GM12878 (cell line): ENCODE data around the gene PLPP3. TPM values are rescaled to one million over a fixed set of nuclear protein-coding genes. Genes with fewer than 3 reads are reported as not detected.

Experiments
- ATAC-seq: fragments of 200-7000 bp; cut with Tn5 transposase; 3 replicates; pipeline ENCODE4 v1.9.1; 2020; ENCODE audit warnings: mild to moderate bottlenecking, moderate library complexity
- BruUV-seq: library from RNA; stranded (reverse); fragments of 400-500 nt; replicated peaks from 2 replicates; lab custom pipeline; 2021; lab: Mats Ljungman, UMichigan
- CTCF ChIA-PET: fragments of 300-600 bp; sonication (Branson Sonifier 250); formaldehyde crosslinking; extraction: SDS; loops from one replicate; lab custom pipeline; 2021; ENCODE audit warnings: inconsistent platforms; lab: Yijun Ruan, JAX
- POLR2A ChIA-PET: fragments of 350-600 bp; formaldehyde crosslinking; extraction: SDS; loops from one replicate; lab custom pipeline; 2021; ENCODE audit warnings: inconsistent platforms; lab: Charles Lee
- RAD21 ChIA-PET: fragments of 300-600 bp; sonication (Branson Sonifier 250); formaldehyde crosslinking; loops from one replicate; lab custom pipeline; 2023; ENCODE audit warnings: antibody characterized with exemption; ENCODE audit not compliant: unreplicated experiment; lab: Charles Lee
- SMC1A ChIA-PET: fragments of 300-600 bp; sonication (Branson Sonifier 250); formaldehyde crosslinking; loops from one replicate; lab custom pipeline; 2023; ENCODE audit not compliant: unreplicated experiment, uncharacterized antibody; lab: Charles Lee
- DNase-seq: peaks from one replicate; pipeline ENCODE4 v3.0.0-alpha.2; 2011; ENCODE audit warnings: low read depth, low spot score
- FAIRE-seq: peaks from 3 replicates; lab custom pipeline; 2011; peaks lifted over from hg19 to GRCh38; lab: Jason Lieb, UNC
- H2AFZ ChIP-seq: 2 replicates; pipeline ENCODE4 v1.6.0; 2011; ENCODE audit warnings: low read depth, low read length, control low read depth; ENCODE audit not compliant: control insufficient read depth
- H3K27ac ChIP-seq: 2 replicates; pipeline ENCODE4 v1.5.1; 2011; ENCODE audit warnings: control low read depth; ENCODE audit not compliant: control insufficient read depth, insufficient read depth
- H3K27me3 ChIP-seq, 2 experiments: replicated peaks in 1 of 2; 2 replicates each; pipeline versions ENCODE4 v1.6.0 to v1.6.1; 2011; ENCODE audit warnings: low read length in 1 of 2; ENCODE audit not compliant: control insufficient read depth in 2 of 2, insufficient read depth in 2 of 2
- H3K36me3 ChIP-seq, 2 experiments: 2 replicates each; pipeline ENCODE4 v1.5.1; 2011; ENCODE audit warnings: low read length in 1 of 2; ENCODE audit not compliant: control insufficient read depth in 2 of 2, insufficient read depth in 2 of 2
- H3K4me1 ChIP-seq: 2 replicates; pipeline ENCODE4 v1.6.1; 2011; ENCODE audit warnings: mild to moderate bottlenecking, low read length, moderate library complexity, mixed read lengths; ENCODE audit not compliant: control insufficient read depth, insufficient read depth
- H3K4me2 ChIP-seq: 2 replicates; pipeline ENCODE4 v1.6.0; 2011; ENCODE audit warnings: control low read depth; ENCODE audit not compliant: control insufficient read depth, insufficient read depth
- H3K4me3 ChIP-seq: fragments of 200-600 bp; sonication (generic); 2 replicates; pipeline ENCODE4 v1.5.1; 2016
- H3K79me2 ChIP-seq: 2 replicates; pipeline ENCODE4 v1.6.0; 2011; ENCODE audit warnings: low read length; ENCODE audit not compliant: control insufficient read depth, insufficient read depth
- H3K9ac ChIP-seq: 2 replicates; pipeline ENCODE4 v1.8.0; 2011; ENCODE audit warnings: low read length, control low read depth, mixed read lengths; ENCODE audit not compliant: control insufficient read depth, insufficient read depth
- H3K9me3 ChIP-seq: replicated peaks from 3 replicates; pipeline ENCODE4 v1.5.1; 2011; ENCODE audit warnings: mild to moderate bottlenecking, low read length; ENCODE audit not compliant: control insufficient read depth, insufficient read depth
- H4K20me1 ChIP-seq: 2 replicates; pipeline ENCODE4 v1.6.0; 2011; ENCODE audit not compliant: control insufficient read depth, insufficient read depth
- ASH2L ChIP-seq: fragments of 300-600, 200-600 bp; sonication (generic); IDR thresholded peaks from 2 replicates; pipeline ENCODE4 v1.6.1; 2017; ENCODE audit warnings: low read depth, mild to moderate bottlenecking, borderline replicate concordance
- CEBPB ChIP-seq, 2 experiments: fragments of 150-350 bp in 1 of 2; IDR thresholded peaks; 2 replicates each; pipeline ENCODE4 v1.6.1; 2012 to 2014; ENCODE audit warnings: low read depth in 2 of 2, low read length in 2 of 2, borderline replicate concordance in 1 of 2, inconsistent platforms in 1 of 2
- EP300 ChIP-seq, 2 experiments: fragments of 150-350 bp in 1 of 2; IDR thresholded peaks; 2 replicates each; pipeline ENCODE4 v1.6.1; 2011 to 2012; ENCODE audit warnings: low read depth in 2 of 2, low read length in 2 of 2, borderline replicate concordance in 1 of 2, improper control_type of control experiment in 1 of 2, inconsistent platforms in 1 of 2; ENCODE audit not compliant: control insufficient read depth in 1 of 2
- ETV6 ChIP-seq, 2 experiments: fragments of 450-650 bp in 1 of 2; IDR thresholded peaks in 1 of 2; conservative IDR thresholded peaks in 1 of 2; 2 replicates each; pipeline ENCODE4 v1.6.1; 2014; ENCODE audit warnings: antibody characterized with exemption in 1 of 2, borderline replicate concordance in 1 of 2, low read depth in 1 of 2, mild to moderate bottlenecking in 1 of 2, moderate library complexity in 1 of 2
- EZH2 ChIP-seq: IDR thresholded peaks from 2 replicates; pipeline ENCODE4 v1.6.1; 2012; ENCODE audit warnings: low read depth, mild to moderate bottlenecking, control low read depth, inconsistent platforms, low read length, borderline replicate concordance; ENCODE audit not compliant: control insufficient read depth
- FOXK2 ChIP-seq: fragments of 450-650 bp; IDR thresholded peaks from 2 replicates; pipeline ENCODE4 v1.6.1; 2017; ENCODE audit warnings: mild to moderate bottlenecking, moderate library complexity
- MTA3 ChIP-seq: IDR thresholded peaks from 2 replicates; pipeline ENCODE4 v1.6.1; 2012; ENCODE audit warnings: low read length, inconsistent platforms, borderline replicate concordance
- NR2F1 ChIP-seq: fragments of 450-650 bp; conservative IDR thresholded peaks from 2 replicates; pipeline ENCODE4 v1.6.1; 2017; ENCODE audit warnings: mild to moderate bottlenecking
- POLR2AphosphoS2 ChIP-seq: IDR thresholded peaks from 2 replicates; pipeline ENCODE4 v1.6.1; 2011; ENCODE audit warnings: low read depth, mild to moderate bottlenecking, low read length, improper control_type of control experiment, moderate library complexity
- RCOR1 ChIP-seq: conservative IDR thresholded peaks from 2 replicates; pipeline ENCODE4 v1.6.1; 2012; ENCODE audit warnings: low read depth, low read length, improper control_type of control experiment
- YBX1 ChIP-seq: fragments of 450-650 bp; IDR thresholded peaks from 2 replicates; pipeline ENCODE4 v1.6.1; 2016; ENCODE audit warnings: antibody characterized with exemption
- ZBED1 ChIP-seq: IDR thresholded peaks from 2 replicates; pipeline ENCODE4 v1.6.1; 2016; ENCODE audit warnings: borderline replicate concordance
- ZNF592 ChIP-seq: fragments of 450-650 bp; IDR thresholded peaks from 2 replicates; pipeline ENCODE4 v1.6.1; 2017; ENCODE audit warnings: mild to moderate bottlenecking, moderate library complexity
- ZNF622 ChIP-seq: fragments of 450-650 bp; IDR thresholded peaks from 2 replicates; pipeline ENCODE4 v1.6.1; 2017; ENCODE audit warnings: mild to moderate bottlenecking, inconsistent platforms
- WGBS: methylation state at CpG from one replicate; pipeline ENCODE4 v1.1.6; 2016; ENCODE audit warnings: low lambda C conversion rate; ENCODE audit not compliant: insufficient replicate concordance, insufficient coverage; ENCODE audit errors: missing lambda C conversion rate; 5-methylcytosine and 5-hydroxymethylcytosine counted together
- in situ Hi-C: fragments of 300-500 bp; cut with MboI; formaldehyde crosslinking; loops from 9 replicates; pipeline ENCODE4 v1.14.3; 2018; ENCODE audit warnings: mixed read lengths
- intact Hi-C: fragments of 100-400 bp; cut with micrococcal nuclease; formaldehyde crosslinking; loops from one replicate; pipeline ENCODE4 v1.14.2; 2022; ENCODE audit not compliant: unreplicated experiment
- polyA plus RNA-seq, 11 experiments: library from polyadenylated mRNA; depleted of rRNA in 4 of 11; unstranded in 6 of 11; stranded (reverse) in 5 of 11; fragments of >200 nt; fragmentation: Nextera tagmentation in 4 of 11; fragmentation: Illumina TruSeq in 1 of 11; extraction: Ambion mirVana in 4 of 11; extraction: Trizol in 1 of 11; gene quantifications; 1 replicate in 1 of 11; 2 replicates in 10 of 11; pipeline versions ENCODE4 v1.2.1 to v1.2.3, GENCODE V29; 2011 to 2016; ENCODE audit warnings: inconsistent platforms in 2 of 11, missing spikeins in 2 of 11, low read depth in 1 of 11
- total RNA-seq, 4 experiments: library from RNA; depleted of rRNA in 3 of 4; stranded (reverse); fragments of >200 nt in 3 of 4; fragmentation: Illumina TruSeq in 1 of 4; extraction: Trizol in 1 of 4; gene quantifications; 2 replicates each; pipeline versions ENCODE4 v1.2.1 to v1.2.3, GENCODE V29; 2013 to 2021
- TF ChIP-seq, protein P1 (sequence below): fragments of 450-650 bp; conservative IDR thresholded peaks from 2 replicates; pipeline ENCODE4 v1.6.1; 2017; ENCODE audit warnings: mild to moderate bottlenecking, moderate library complexity

PLPP3 gene
- total and polyA plus RNA-seq, 10 of the 15 experiments (the other 5 are each of a cell fraction or from before 2014, with no cell fraction given), result 6.4 to 26.8 (median 9.5) TPM

DNA sequence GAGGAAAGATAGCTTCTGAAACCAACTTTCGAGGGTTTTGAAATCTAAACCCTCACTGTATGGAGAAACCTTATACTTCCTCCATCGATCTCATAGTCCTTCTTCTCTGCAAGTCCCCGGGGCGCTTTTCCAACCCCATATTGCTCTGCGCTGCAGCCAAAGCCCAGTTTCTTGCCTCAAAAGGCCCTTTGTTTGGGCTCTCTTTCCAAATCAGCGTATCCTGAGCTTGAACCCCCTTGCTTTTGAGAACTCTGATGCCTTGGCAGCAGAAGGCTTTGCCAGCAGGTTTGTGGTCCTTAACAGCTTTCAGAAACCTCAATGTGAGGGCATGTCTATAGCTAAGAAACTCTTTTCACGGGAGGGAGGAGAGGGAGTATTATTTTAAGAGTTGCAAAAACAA lies 21.6 kb downstream of the PLPP3 start:
- in situ Hi-C loops, result no loop called here
- H2AFZ ChIP-seq, result no peak overlapping the region
- TF ChIP-seq ZBED1, result no peak
- TF ChIP-seq, protein P1, sequence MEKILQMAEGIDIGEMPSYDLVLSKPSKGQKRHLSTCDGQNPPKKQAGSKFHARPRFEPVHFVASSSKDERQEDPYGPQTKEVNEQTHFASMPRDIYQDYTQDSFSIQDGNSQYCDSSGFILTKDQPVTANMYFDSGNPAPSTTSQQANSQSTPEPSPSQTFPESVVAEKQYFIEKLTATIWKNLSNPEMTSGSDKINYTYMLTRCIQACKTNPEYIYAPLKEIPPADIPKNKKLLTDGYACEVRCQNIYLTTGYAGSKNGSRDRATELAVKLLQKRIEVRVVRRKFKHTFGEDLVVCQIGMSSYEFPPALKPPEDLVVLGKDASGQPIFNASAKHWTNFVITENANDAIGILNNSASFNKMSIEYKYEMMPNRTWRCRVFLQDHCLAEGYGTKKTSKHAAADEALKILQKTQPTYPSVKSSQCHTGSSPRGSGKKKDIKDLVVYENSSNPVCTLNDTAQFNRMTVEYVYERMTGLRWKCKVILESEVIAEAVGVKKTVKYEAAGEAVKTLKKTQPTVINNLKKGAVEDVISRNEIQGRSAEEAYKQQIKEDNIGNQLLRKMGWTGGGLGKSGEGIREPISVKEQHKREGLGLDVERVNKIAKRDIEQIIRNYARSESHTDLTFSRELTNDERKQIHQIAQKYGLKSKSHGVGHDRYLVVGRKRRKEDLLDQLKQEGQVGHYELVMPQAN, result no peak
- no peak for TF ChIP-seq POLR2AphosphoS2
- no peak for TF ChIP-seq CEBPB (IDR thresholded peaks at IDR 0.05; ENCODE audit: borderline replicate concordance in 1 of 2, low read depth in 2 of 2, low read length in 2 of 2)
- TF ChIP-seq EP300 (IDR thresholded peaks at IDR 0.05; ENCODE audit: borderline replicate concordance in 1 of 2, control insufficient read depth in 1 of 2, low read depth in 2 of 2, low read length in 2 of 2), result no peak
- no peak for TF ChIP-seq YBX1
- no peak for TF ChIP-seq ETV6 (conservative IDR thresholded peaks at IDR 0.05 in 1 of 2, IDR thresholded peaks at IDR 0.05 in 1 of 2; ENCODE audit: borderline replicate concordance in 1 of 2, low read depth in 1 of 2)
- no peak for TF ChIP-seq NR2F1
- no peak for TF ChIP-seq FOXK2
- no peak for TF ChIP-seq MTA3
- TF ChIP-seq ZNF622, result no peak
- TF ChIP-seq RCOR1, result no peak
- no peak for TF ChIP-seq EZH2
- TF ChIP-seq ASH2L, result no peak
- no peak for TF ChIP-seq ZNF592
- TF ChIP-seq, all 136 proteins: peak for 0

More for the DNA sequence above, 21.6 kb downstream of the PLPP3 start:
- ChIA-PET CTCF (interaction anchor here (1.4 to 11.0 kb wide), 3 partner anchors 21 to 149 kb away, joined by 3 to 253 read pairs (median 12); partner anchors contain the start of gene PLPP3), SMC1A (interaction anchor here (0.7 to 14.1 kb wide), 7 partner anchors 15 to 85 kb away, joined by 3 to 439 read pairs (median 5); partner anchors contain the start of gene PLPP3), RAD21 (interaction anchor here (1.0 to 11.4 kb wide), 6 partner anchors 8 to 88 kb away, joined by 3 to 381 read pairs (median 6); partner anchors contain the start of gene PLPP3), POLR2A (interaction anchor here (0.8 to 11.1 kb wide), 5 partner anchors 10 to 81 kb away, joined by 3 to 195 read pairs (median 5); partner anchors contain the start of gene PLPP3)
- Histone ChIP-seq H3K9ac (no peak overlapping the region), H3K27me3 (no peaks in the 10 kb centered on the region), H3K4me3 (no peak overlapping the region), H3K36me3 (no peaks in the 10 kb centered on the region), H3K4me1 (no peaks in the 10 kb centered on the region), H4K20me1 (no peaks in the 10 kb centered on the region), H3K79me2 (no peaks in the 10 kb centered on the region), H3K27ac (no peak overlapping the region), H3K4me2 (no peak overlapping the region), H3K9me3 (no peaks in the 10 kb centered on the region)
- intact Hi-C loops, result no loop called here
- WGBS, result 39% methylated on average over 7 of the region's 7 CpGs
- DNase-seq, result no peak
- FAIRE-seq, result no peak
- no TSS peak for BruUV-seq
- ATAC-seq, result no peak
